Lower lobe of right lung (tissue), 2 donors: ENCODE results near the gene PCDHA11. TPM values are rescaled to one million over a fixed set of nuclear protein-coding genes. Genes with fewer than 3 reads are reported as not detected.
"Not testable (repeated sequence)": the region's sequence is repeated elsewhere in the genome, so short reads cannot be mapped to it uniquely, and the experiment has no call there.

Experiments used
- ATAC-seq, 2 donors: fragments of 200-7000 bp; cut with Tn5 transposase; one replicate each; pipeline ENCODE4 v1.9.1; 2020 to 2022; ENCODE audit warnings: mild to moderate bottlenecking in 2 of 2, moderate library complexity in 2 of 2
- DNase-seq: peaks from one replicate; pipeline ENCODE4 v3.0.0-alpha.2; 2020
- H3K27ac ChIP-seq: fragments of 200-600 bp; one replicate; pipeline ENCODE4 v1.8.0; 2022
- H3K27me3 ChIP-seq: fragments of 200-600 bp; one replicate; pipeline ENCODE4 v1.8.0; 2022; ENCODE audit warnings: low read depth
- H3K36me3 ChIP-seq: fragments of 200-600 bp; one replicate; pipeline ENCODE4 v1.8.0; 2022; ENCODE audit warnings: mild to moderate bottlenecking
- H3K4me1 ChIP-seq: fragments of 200-600 bp; one replicate; pipeline ENCODE4 v1.8.0; 2022
- H3K4me3 ChIP-seq: fragments of 200-600 bp; one replicate; pipeline ENCODE4 v1.8.0; 2022; ENCODE audit warnings: mild to moderate bottlenecking
- H3K9me3 ChIP-seq: fragments of 200-600 bp; one replicate; pipeline ENCODE4 v1.8.0; 2022
- intact Hi-C: fragments of 100-400 bp; cut with DNase I; formaldehyde crosslinking; loops from one replicate; pipeline ENCODE4 v1.11.0; 2022
- total RNA-seq: library from RNA; stranded (reverse); fragmentation: NEBNext Ultra II Directional; extraction: Animal tissue kit (Norgen Biotek cat#: 25700); gene quantifications from one replicate; pipeline ENCODE4 v1.2.1, GENCODE V29; 2021
- TF ChIP-seq, protein P1 (sequence below): fragments of 200-600 bp; IDR thresholded peaks from one replicate; pipeline ENCODE4 v1.8.0; 2022; ENCODE audit warnings: antibody characterized with exemption, mild to moderate bottlenecking
- donor health status: DM: no; HTN: yes; CAD: no; lungs with severe emphysema.

PCDHA11 gene
- total RNA-seq, 1 donor from 2014 or later: 0.38 TPM

DNA sequence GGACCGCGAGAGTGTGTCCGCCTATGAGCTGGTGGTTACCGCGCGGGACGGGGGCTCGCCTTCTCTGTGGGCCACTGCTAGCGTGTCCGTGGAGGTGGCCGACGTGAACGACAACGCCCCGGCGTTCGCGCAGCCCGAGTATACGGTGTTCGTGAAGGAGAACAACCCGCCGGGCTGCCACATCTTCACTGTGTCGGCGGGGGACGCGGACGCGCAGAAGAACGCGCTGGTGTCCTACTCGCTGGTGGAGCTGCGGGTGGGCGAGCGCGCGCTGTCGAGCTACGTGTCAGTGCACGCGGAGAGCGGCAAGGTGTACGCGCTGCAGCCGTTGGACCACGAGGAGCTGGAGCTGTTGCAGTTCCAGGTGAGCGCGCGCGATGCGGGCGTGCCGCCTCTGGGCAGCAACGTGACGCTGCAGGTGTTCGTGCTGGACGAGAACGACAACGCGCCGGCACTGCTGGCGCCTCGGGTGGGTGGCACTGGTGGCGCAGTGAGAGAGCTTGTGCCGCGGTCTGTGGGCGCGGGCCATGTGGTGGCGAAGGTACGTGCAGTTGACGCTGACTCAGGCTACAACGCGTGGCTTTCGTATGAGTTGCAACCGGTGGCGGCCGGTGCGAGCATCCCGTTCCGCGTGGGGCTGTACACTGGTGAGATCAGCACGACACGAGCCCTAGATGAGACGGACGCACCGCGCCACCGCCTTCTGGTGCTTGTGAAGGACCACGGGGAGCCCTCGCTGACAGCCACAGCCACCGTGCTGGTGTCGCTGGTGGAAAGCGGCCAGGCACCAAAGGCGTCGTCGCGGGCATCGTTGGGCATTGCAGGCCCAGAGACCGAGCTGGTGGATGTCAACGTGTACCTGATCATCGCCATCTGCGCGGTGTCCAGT, 32.9 kb upstream of the PCDHA11 start:
- no peak overlapping the region for H3K27ac ChIP-seq
- DNase-seq (no peak), ATAC-seq (no peak)
- intact Hi-C loops: no loop called here
- H3K9me3 ChIP-seq: peaks cover 8% of the 10 kb centered on the region
- no peak overlapping the region for H3K4me3 ChIP-seq
- peaks cover 23% of the 10 kb centered on the region for H3K27me3 ChIP-seq
- TF ChIP-seq, protein P1, sequence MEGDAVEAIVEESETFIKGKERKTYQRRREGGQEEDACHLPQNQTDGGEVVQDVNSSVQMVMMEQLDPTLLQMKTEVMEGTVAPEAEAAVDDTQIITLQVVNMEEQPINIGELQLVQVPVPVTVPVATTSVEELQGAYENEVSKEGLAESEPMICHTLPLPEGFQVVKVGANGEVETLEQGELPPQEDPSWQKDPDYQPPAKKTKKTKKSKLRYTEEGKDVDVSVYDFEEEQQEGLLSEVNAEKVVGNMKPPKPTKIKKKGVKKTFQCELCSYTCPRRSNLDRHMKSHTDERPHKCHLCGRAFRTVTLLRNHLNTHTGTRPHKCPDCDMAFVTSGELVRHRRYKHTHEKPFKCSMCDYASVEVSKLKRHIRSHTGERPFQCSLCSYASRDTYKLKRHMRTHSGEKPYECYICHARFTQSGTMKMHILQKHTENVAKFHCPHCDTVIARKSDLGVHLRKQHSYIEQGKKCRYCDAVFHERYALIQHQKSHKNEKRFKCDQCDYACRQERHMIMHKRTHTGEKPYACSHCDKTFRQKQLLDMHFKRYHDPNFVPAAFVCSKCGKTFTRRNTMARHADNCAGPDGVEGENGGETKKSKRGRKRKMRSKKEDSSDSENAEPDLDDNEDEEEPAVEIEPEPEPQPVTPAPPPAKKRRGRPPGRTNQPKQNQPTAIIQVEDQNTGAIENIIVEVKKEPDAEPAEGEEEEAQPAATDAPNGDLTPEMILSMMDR: no peak
- H3K36me3 ChIP-seq: no peaks in the 10 kb centered on the region
- no peaks in the 10 kb centered on the region for H3K4me1 ChIP-seq

DNA sequence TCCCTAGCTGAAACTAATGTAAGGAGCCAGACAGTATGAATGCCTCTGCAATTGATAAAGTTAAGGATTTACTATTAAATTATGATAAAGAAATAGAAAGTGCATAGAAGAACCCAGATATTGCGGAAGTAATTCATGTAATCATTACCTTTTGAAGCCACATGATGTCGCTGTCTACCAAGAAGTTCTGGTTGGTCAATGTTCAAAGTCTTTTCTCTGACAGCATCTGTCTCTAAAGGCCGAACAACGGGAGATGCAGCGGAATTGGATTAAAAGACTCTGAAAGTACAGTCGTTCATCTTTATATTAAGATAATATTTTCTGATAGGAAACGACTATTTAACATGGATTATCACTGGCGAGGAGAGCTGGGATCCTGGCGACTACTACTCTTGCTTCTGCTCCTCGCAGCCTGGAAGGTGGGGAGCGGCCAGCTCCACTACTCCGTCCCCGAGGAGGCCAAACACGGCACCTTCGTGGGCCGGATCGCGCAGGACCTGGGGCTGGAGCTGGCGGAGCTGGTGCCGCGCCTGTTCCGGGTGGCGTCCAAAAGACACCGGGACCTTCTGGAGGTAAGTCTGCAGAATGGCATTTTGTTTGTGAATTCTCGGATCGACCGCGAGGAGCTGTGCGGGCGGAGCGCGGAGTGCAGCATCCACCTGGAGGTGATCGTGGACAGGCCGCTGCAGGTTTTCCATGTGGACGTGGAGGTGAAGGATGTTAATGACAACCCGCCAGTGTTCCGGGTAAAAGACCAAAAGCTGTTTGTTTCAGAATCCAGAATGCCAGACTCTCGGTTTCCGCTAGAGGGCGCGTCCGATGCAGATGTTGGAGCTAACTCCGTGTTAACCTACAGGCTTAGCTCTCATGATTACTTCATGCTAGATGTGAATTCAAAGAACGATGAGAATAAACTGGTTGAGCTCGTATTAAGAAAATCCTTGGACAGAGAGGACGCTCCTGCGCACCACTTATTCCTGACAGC, 27.5 kb upstream of the PCDHA11 start, which contains the start of gene PCDHA8:
Gene PCDHA8 (plus strand): TSS at position 210 of the 985 bp plus-strand sequence. CDS start 135 bp downstream, at position 345.
- intact Hi-C loops: no loop called here
- DNase-seq: no peak
- TF ChIP-seq, protein P1: peak; percentile 10
- Histone ChIP-seq H3K9me3 (peaks cover 13% of the 10 kb centered on the region), H3K27me3 (peaks cover 23% of the 10 kb centered on the region), H3K27ac (no peak within 1 kb of the TSS), H3K4me3 (no peak within 1 kb of the TSS), H3K36me3 (no peaks in the 10 kb centered on the region), H3K4me1 (no peaks in the 10 kb centered on the region)
- ATAC-seq: no peak

DNA sequence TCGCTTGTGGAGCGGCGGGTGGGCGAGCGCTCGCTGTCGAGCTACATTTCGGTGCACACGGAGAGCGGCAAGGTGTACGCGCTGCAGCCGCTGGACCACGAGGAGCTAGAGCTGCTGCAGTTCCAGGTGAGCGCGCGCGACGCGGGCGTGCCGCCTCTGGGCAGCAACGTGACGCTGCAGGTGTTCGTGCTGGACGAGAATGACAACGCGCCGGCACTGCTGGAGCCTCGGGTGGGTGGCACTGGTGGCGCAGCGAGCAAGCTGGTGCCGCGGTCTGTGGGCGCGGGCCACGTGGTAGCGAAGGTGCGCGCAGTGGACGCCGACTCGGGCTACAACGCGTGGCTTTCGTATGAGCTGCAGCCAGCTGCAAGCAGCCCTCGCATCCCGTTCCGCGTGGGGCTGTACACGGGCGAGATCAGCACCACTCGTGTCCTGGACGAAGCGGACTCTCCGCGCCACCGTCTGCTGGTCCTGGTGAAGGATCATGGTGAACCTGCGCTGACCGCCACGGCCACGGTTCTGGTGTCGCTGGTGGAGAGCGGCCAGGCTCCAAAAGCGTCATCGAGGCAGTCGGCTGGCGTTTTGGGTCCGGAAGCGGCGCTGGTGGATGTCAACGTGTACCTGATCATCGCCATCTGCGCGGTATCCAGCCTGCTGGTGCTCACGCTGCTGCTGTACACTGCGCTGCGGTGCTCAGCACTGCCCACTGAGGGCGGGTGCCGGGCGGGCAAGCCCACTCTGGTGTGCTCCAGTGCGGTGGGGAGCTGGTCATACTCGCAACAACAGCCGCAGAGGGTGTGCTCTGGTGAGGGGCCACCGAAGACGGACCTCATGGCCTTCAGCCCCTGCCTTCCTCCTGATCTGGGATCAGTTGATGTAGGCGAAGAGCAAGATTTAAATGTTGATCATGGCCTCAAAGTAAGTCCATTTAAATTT, 25.7 kb upstream of the PCDHA11 start:
- DNase-seq (no peak), ATAC-seq (no peak)
- H3K27ac ChIP-seq: no peak overlapping the region
- H3K4me3 ChIP-seq: no peak overlapping the region
- TF ChIP-seq, protein P1: no peak
- H3K9me3 ChIP-seq: peaks cover 13% of the 10 kb centered on the region
- peaks cover 21% of the 10 kb centered on the region for H3K27me3 ChIP-seq
- intact Hi-C loops: no loop called here
- H3K36me3 ChIP-seq: no peaks in the 10 kb centered on the region
- no peaks in the 10 kb centered on the region for H3K4me1 ChIP-seq

DNA sequence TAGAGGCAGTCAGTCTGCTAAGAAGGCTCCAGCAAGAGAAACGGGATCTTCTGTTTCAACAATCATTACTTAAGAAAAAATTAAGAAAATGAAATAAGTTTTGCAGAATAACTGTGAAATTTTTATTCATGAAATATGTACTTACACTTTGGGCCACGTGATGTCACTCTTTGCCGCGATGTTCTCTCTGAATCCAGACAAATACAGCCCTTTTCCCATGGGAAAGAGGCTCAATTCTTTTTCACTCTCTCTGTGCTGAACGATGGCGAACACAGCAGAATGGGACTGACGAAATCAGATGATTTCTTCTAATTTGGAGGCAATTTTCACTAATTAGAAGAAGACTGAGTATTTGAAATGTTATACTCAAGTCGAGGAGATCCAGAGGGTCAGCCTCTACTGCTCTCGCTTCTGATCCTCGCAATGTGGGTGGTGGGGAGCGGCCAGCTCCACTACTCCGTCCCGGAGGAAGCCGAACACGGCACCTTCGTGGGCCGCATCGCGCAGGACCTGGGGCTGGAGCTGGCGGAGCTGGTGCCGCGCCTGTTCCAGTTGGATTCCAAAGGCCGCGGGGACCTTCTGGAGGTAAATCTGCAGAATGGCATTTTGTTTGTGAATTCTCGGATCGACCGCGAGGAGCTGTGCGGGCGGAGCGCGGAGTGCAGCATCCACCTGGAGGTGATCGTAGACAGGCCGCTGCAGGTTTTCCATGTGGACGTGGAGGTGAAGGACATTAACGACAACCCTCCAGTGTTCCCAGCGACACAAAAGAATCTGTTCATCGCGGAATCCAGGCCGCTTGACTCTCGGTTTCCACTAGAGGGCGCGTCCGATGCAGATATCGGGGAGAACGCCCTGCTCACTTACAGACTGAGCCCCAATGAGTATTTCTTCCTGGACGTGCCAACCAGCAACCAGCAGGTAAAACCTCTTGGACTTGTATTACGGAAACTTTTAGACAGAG, 20.3 kb upstream of the PCDHA11 start, which contains the start of gene PCDHA9:
Gene PCDHA9 (plus strand): TSS at position 244 of the 964 bp plus-strand sequence. CDS start 114 bp downstream, at position 358.
- intact Hi-C loops, H3K36me3 ChIP-seq, DNase-seq, H3K27ac ChIP-seq, ATAC-seq, H3K4me1 ChIP-seq, H3K9me3 ChIP-seq, H3K4me3 ChIP-seq: not testable (repeated sequence)
- peaks cover 25% of the 10 kb centered on the region for H3K27me3 ChIP-seq

DNA sequence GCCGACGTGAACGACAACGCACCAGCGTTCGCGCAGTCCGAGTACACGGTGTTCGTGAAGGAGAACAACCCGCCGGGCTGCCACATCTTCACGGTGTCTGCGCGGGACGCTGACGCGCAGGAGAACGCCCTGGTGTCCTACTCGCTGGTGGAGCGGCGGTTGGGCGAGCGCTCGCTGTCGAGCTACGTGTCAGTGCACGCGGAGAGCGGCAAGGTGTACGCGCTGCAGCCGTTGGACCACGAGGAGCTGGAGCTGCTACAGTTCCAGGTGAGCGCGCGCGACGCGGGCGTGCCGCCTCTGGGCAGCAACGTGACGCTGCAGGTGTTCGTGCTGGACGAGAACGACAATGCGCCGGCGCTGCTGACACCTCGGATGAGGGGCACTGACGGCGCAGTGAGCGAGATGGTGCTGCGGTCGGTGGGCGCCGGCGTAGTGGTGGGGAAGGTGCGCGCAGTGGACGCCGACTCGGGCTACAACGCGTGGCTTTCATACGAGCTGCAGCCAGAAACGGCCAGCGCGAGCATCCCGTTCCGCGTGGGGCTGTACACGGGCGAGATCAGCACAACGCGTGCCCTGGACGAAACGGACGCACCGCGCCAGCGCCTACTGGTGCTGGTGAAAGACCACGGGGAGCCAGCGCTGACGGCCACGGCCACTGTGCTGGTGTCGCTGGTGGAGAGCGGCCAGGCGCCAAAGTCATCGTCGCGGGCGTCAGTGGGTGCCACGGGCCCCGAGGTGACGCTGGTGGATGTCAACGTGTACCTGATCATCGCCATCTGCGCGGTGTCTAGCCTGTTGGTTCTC, 18.7 kb upstream of the PCDHA11 start:
- H3K4me3 ChIP-seq, H3K27ac ChIP-seq, H3K36me3 ChIP-seq, H3K4me1 ChIP-seq, ATAC-seq, DNase-seq, H3K9me3 ChIP-seq, intact Hi-C loops: not testable (repeated sequence)
- H3K27me3 ChIP-seq: peaks cover 22% of the 10 kb centered on the region
